Measurements from ENCODE around the gene TANC1. TPM values are rescaled to one million over a fixed set of nuclear protein-coding genes. Genes with fewer than 3 reads are reported as not detected.

TANC1 gene
- total RNA-seq, 2 experiments from 2014 or later = 0.31 to 0.33 TPM

GRCh38 chr2:159106109-159106508 is 137.7 kb downstream of the TANC1 start:
- H3K4me1 Mint-ChIP-seq = no peaks in the 10 kb centered on the region

GRCh38 chr2:159108181-159108893 is 139.9 kb downstream of the TANC1 start:
- POLR2A ChIA-PET = no interaction called here
- no peaks in the 10 kb centered on the region for H3K4me1 Mint-ChIP-seq
- ATAC-seq (ENCODE audit: low read depth) (no peak), DNase-seq (no peak)
- no peaks in the 10 kb centered on the region for H3K36me3 Mint-ChIP-seq
- peaks cover 1% of the 10 kb centered on the region for H3K9me3 Mint-ChIP-seq
- H3K4me3 Mint-ChIP-seq = no peak overlapping the region
- H3K27ac Mint-ChIP-seq = no peak overlapping the region
- H3K27me3 Mint-ChIP-seq = no peaks in the 10 kb centered on the region

More at GRCh38 chr2:159106109-159106508, 137.7 kb downstream of the TANC1 start:
- no peak overlapping the region for H3K27ac Mint-ChIP-seq
- POLR2A ChIA-PET = no interaction called here
- DNase-seq (no peak), ATAC-seq (ENCODE audit: low read depth) (no peak)
- H3K9me3 Mint-ChIP-seq = peaks cover 1% of the 10 kb centered on the region
- H3K36me3 Mint-ChIP-seq = no peaks in the 10 kb centered on the region
- H3K4me3 Mint-ChIP-seq = no peak overlapping the region
- H3K27me3 Mint-ChIP-seq = no peaks in the 10 kb centered on the region

- H3K36me3 Mint-ChIP-seq = no peaks in the 10 kb centered on the region
- POLR2A ChIA-PET = no interaction called here
- peaks cover 1% of the 10 kb centered on the region for H3K9me3 Mint-ChIP-seq
- H3K4me1 Mint-ChIP-seq = no peaks in the 10 kb centered on the region
- no peaks in the 10 kb centered on the region for H3K27me3 Mint-ChIP-seq
- no peak for ATAC-seq (ENCODE audit: low read depth)
- DNase-seq = no peak
- H3K4me3 Mint-ChIP-seq = no peak overlapping the region
- H3K27ac Mint-ChIP-seq = no peak overlapping the region
Measured at GRCh38 chr2:159109517-159109916, 141.1 kb downstream of the TANC1 start.

DNA sequence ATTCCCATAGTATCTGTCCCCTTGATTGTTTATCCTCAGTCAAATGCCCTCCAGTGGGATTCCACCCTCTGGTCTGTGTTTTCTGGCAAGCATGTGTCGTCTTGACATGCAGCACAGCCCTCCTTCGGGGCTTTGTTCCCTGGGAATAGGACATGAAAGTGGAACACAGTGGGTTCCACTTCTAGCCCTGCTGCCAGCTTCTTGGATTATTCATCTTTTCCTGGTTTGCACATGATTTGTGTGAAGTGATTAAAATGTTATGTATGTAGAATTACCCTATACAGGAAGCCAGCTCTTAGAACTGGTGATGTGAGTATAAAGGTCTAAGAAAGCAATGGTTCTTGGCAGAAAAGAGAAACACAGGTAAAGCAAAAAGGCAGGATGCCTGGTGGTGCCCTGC is 142.3 kb downstream of the TANC1 start:
- Mint-ChIP-seq H3K36me3 (no peaks in the 10 kb centered on the region), H3K27ac (no peak overlapping the region), H3K27me3 (peaks cover under 1% of the 10 kb centered on the region), H3K4me1 (no peaks in the 10 kb centered on the region), H3K9me3 (peaks cover 1% of the 10 kb centered on the region), H3K4me3 (no peak overlapping the region)
- ATAC-seq (ENCODE audit: low read depth) (no peak), DNase-seq (no peak)
- POLR2A ChIA-PET = no interaction called here

DNA sequence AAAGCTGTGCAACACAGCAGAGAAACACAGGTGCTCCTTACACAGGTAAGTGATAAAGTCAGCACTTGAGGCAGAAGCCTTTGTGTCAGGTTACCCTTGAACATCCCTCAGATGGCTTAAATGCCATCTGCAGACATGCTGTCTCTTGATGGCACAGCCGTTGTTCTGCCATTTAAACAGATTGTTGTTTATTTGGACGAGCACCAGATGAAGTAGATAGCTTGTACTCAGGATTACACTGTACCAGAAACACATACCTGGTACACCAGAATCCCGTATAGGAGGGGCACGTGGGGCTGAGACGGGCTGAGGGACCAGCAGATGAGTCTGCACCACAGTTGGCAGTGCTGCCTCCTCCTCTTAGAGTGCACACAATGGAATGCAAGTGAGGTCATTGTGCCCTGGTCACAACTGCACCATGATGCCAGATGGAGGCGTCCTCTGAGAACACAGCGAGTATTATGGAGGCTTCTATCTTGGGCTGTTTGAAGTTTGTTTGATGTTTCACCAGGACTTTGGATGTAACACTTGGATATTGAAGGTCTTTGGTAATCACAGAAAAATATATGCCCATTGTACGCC is 143.0 kb downstream of the TANC1 start:
- H3K4me3 Mint-ChIP-seq = no peak overlapping the region
- no peaks in the 10 kb centered on the region for H3K36me3 Mint-ChIP-seq
- H3K27ac Mint-ChIP-seq = no peak overlapping the region
- peaks cover 2% of the 10 kb centered on the region for H3K27me3 Mint-ChIP-seq
- no peaks in the 10 kb centered on the region for H3K4me1 Mint-ChIP-seq
- peaks cover 1% of the 10 kb centered on the region for H3K9me3 Mint-ChIP-seq
- POLR2A ChIA-PET = no interaction called here
- ATAC-seq (ENCODE audit: low read depth) (no peak), DNase-seq (no peak)

DNA sequence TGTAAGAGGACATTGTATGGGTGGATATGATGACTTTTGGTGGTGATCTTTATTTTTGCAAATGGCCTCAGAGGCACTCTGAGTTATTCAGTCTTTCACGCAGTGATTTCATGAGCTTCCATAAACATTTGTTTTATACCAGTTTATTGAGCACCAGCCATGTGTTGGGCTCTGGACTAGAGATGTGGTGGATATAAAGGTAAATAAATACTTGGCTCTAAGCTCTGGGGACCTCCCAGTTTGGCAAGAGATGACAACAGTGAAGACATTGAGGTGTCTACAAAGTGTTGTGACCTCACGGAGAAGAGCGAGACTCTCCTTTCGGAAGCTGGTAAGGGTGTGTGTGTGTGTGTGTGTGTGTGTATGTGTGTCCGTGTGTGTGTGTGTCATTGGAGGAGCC is 146.4 kb downstream of the TANC1 start:
- Mint-ChIP-seq H3K4me1 (peaks cover 5% of the 10 kb centered on the region), H3K27me3 (peaks cover 2% of the 10 kb centered on the region), H3K36me3 (no peaks in the 10 kb centered on the region), H3K4me3 (no peak overlapping the region), H3K9me3 (peaks cover 1% of the 10 kb centered on the region), H3K27ac (no peak overlapping the region)
- DNase-seq (no peak), ATAC-seq (ENCODE audit: low read depth) (no peak)
- POLR2A ChIA-PET = no interaction called here

- ATAC-seq (ENCODE audit: low read depth) (no peak), DNase-seq (no peak)
- POLR2A ChIA-PET = no interaction called here
- Mint-ChIP-seq H3K27me3 (peaks cover 2% of the 10 kb centered on the region), H3K4me3 (no peak overlapping the region), H3K27ac (no peak overlapping the region), H3K9me3 (no peaks in the 10 kb centered on the region), H3K4me1 (peaks cover 5% of the 10 kb centered on the region), H3K36me3 (no peaks in the 10 kb centered on the region)
Measured at GRCh38 chr2:159116922-159117321, 148.5 kb downstream of the TANC1 start.

DNA sequence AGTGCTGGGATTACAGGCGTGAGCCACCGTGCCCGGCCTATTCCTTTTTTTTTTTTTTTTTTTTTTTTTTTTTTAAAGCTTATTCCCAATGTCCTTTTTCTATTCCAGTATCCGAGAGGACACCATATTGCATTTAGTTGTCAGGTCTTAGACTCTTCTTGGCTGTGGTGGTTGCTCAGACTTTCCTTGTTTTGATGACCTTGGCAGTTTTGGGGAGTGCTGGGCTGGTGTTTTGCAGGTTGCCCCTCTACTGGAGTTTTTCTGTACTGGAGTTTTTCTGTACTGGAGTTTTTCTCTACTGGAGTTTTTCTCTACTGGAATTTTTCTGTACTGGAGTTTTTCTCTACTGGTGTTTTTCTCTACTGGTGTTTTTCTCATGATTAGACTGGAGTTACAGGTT is 149.2 kb downstream of the TANC1 start:
- H3K27ac Mint-ChIP-seq = no peak overlapping the region
- H3K9me3 Mint-ChIP-seq = no peaks in the 10 kb centered on the region
- DNase-seq (no peak), ATAC-seq (ENCODE audit: low read depth) (no peak)
- POLR2A ChIA-PET = no interaction called here
- no peak overlapping the region for H3K4me3 Mint-ChIP-seq
- peaks cover 5% of the 10 kb centered on the region for H3K4me1 Mint-ChIP-seq
- H3K36me3 Mint-ChIP-seq = no peaks in the 10 kb centered on the region
- peaks cover 2% of the 10 kb centered on the region for H3K27me3 Mint-ChIP-seq

GRCh38 chr2:159118115-159118858 is 149.8 kb downstream of the TANC1 start:
- Mint-ChIP-seq H3K27me3 (peaks cover 2% of the 10 kb centered on the region), H3K36me3 (no peaks in the 10 kb centered on the region), H3K27ac (no peak overlapping the region), H3K4me3 (no peak overlapping the region), H3K9me3 (no peaks in the 10 kb centered on the region), H3K4me1 (peaks cover 5% of the 10 kb centered on the region)
- POLR2A ChIA-PET = no interaction called here
- ATAC-seq (ENCODE audit: low read depth) = peak; percentile 88
- DNase-seq = peak; percentile 78

GRCh38 chr2:159118859-159119500 is 150.5 kb downstream of the TANC1 start:
- DNase-seq (no peak), ATAC-seq (ENCODE audit: low read depth) (no peak)
- POLR2A ChIA-PET = no interaction called here
- Mint-ChIP-seq H3K27me3 (peaks cover 2% of the 10 kb centered on the region), H3K4me1 (peaks cover 8% of the 10 kb centered on the region), H3K4me3 (no peak overlapping the region), H3K27ac (no peak overlapping the region), H3K36me3 (no peaks in the 10 kb centered on the region), H3K9me3 (no peaks in the 10 kb centered on the region)

- H3K9me3 Mint-ChIP-seq = no peaks in the 10 kb centered on the region
- no peak overlapping the region for H3K4me3 Mint-ChIP-seq
- peaks cover 2% of the 10 kb centered on the region for H3K27me3 Mint-ChIP-seq
- POLR2A ChIA-PET = no interaction called here
- no peak overlapping the region for H3K27ac Mint-ChIP-seq
- no peaks in the 10 kb centered on the region for H3K36me3 Mint-ChIP-seq
- DNase-seq = no peak
- peaks cover 15% of the 10 kb centered on the region for H3K4me1 Mint-ChIP-seq
- ATAC-seq (ENCODE audit: low read depth) = no peak
Measured at GRCh38 chr2:159119652-159120257, 151.3 kb downstream of the TANC1 start.

DNA sequence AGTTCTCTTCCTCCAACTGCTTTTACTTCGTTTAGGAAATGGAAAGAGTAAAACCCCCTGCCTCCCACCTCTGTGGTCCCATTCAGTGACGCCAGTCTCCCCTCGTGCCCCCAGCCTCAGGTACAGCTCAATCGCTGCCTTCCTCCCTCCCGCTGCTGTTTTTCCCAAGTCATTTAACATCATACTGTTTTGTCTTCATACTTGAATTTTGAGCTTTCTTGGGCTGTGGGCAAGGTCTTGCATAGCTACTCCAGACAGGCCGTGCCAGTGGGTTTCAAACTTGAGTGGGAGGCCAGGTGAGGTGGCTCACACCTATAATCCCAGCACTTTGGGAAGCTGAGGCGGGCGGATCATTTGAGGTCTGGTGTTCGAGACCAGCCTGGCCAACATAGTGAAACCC is 155.3 kb downstream of the TANC1 start:
- ATAC-seq (ENCODE audit: low read depth) (no peak), DNase-seq (no peak)
- H3K9me3 Mint-ChIP-seq = no peaks in the 10 kb centered on the region
- no peak overlapping the region for H3K4me3 Mint-ChIP-seq
- H3K27ac Mint-ChIP-seq = peak overlapping the region; percentile 50
- peaks cover 16% of the 10 kb centered on the region for H3K4me1 Mint-ChIP-seq
- POLR2A ChIA-PET = no interaction called here
- no peaks in the 10 kb centered on the region for H3K27me3 Mint-ChIP-seq
- no peaks in the 10 kb centered on the region for H3K36me3 Mint-ChIP-seq

DNA sequence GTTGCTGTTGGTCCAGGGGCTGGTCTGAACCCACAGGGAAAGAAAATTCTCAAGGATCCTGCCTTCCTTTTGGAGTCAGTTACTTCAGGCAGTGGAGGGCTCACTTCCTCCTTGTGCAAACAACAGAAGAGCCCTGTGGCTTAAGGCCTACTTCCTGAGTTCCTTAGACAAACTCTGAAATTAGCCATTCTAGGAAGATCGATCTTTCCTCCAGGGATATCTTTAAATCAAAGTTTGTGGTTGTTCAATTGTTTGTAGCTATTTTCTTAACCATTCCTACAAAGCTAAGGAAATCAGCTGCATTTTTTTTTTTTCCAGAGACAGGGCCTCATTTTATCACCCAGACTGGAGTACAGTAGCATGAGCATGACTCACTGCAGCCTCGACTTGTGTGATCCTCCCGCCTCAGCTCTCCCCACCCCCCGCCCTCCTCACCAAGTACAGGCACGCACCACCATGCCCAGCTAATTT is 156.0 kb downstream of the TANC1 start:
- peak overlapping the region; percentile 50 for H3K27ac Mint-ChIP-seq
- ATAC-seq (ENCODE audit: low read depth) = peak; percentile 62

More for the DNA sequence above, 156.0 kb downstream of the TANC1 start:
- POLR2A ChIA-PET = interaction anchor here (0.6 kb wide), 1 partner anchor 172 kb away, joined by 5 read pairs; no protein-coding TSS in a partner anchor
- peak overlapping the region; percentile 19 for H3K4me3 Mint-ChIP-seq
- no peaks in the 10 kb centered on the region for H3K9me3 Mint-ChIP-seq
- DNase-seq = no peak
- peaks cover 17% of the 10 kb centered on the region for H3K4me1 Mint-ChIP-seq
- no peaks in the 10 kb centered on the region for H3K27me3 Mint-ChIP-seq
- H3K36me3 Mint-ChIP-seq = no peaks in the 10 kb centered on the region
